Astrocyte (in vitro differentiated cells and primary cell): ENCODE data around the gene ERVW-1. TPM values are rescaled to one million over a fixed set of nuclear protein-coding genes. Genes with fewer than 3 reads are reported as not detected.

Source experiments
- DNase-seq: peaks from one replicate; pipeline ENCODE4 v3.0.0-alpha.2; 2010; ENCODE audit warnings: low read depth
- FAIRE-seq: peaks from 2 replicates; lab custom pipeline; 2011; peaks lifted over from hg19 to GRCh38; lab: Jason Lieb, UNC
- H2AFZ ChIP-seq: 2 replicates; pipeline ENCODE4 v1.6.0; 2012; ENCODE audit warnings: low read depth, low read length, inconsistent platforms
- H3K27ac ChIP-seq: 2 replicates; pipeline ENCODE4 v1.5.1; 2011; ENCODE audit warnings: low read depth, low read length, inconsistent platforms
- H3K27me3 ChIP-seq: 2 replicates; pipeline ENCODE4 v1.6.0; 2011; ENCODE audit warnings: low read length, inconsistent platforms; ENCODE audit not compliant: insufficient read depth
- H3K36me3 ChIP-seq: 2 replicates; pipeline ENCODE4 v1.5.1; 2011; ENCODE audit warnings: low read length, inconsistent platforms; ENCODE audit not compliant: insufficient read depth
- H3K4me1 ChIP-seq: 2 replicates; pipeline ENCODE4 v1.5.1; 2011; ENCODE audit warnings: low read length, inconsistent platforms; ENCODE audit not compliant: insufficient read depth
- H3K4me2 ChIP-seq: 2 replicates; pipeline ENCODE4 v1.6.0; 2012; ENCODE audit warnings: low read length, inconsistent platforms
- H3K4me3 ChIP-seq: 2 replicates; pipeline ENCODE4 v1.5.1; 2011; ENCODE audit warnings: low read depth, mild to moderate bottlenecking, low read length, inconsistent platforms; ENCODE audit not compliant: insufficient read depth
- H3K79me2 ChIP-seq: 2 replicates; pipeline ENCODE4 v1.6.0; 2012; ENCODE audit warnings: mild to moderate bottlenecking, low read length, inconsistent platforms; ENCODE audit not compliant: insufficient read depth
- H3K9ac ChIP-seq: 2 replicates; pipeline ENCODE4 v1.6.0; 2012; ENCODE audit warnings: mild to moderate bottlenecking, low read length, inconsistent platforms
- H3K9me3 ChIP-seq: 2 replicates; pipeline ENCODE4 v1.5.1; 2012; ENCODE audit warnings: low read depth, mild to moderate bottlenecking, low read length, inconsistent platforms; ENCODE audit not compliant: insufficient read depth
- H4K20me1 ChIP-seq: 2 replicates; pipeline ENCODE4 v1.6.0; 2012; ENCODE audit warnings: low read length, inconsistent platforms; ENCODE audit not compliant: insufficient read depth
- H3K27ac Mint-ChIP-seq: one replicate; pipeline ENCODE4 v1.8.0; 2021; ENCODE audit warnings: mild to moderate bottlenecking, mixed read lengths; ENCODE audit not compliant: unreplicated experiment
- H3K27me3 Mint-ChIP-seq: one replicate; pipeline ENCODE4 v1.8.0; 2021; ENCODE audit warnings: low read depth, mixed read lengths; ENCODE audit not compliant: unreplicated experiment
- H3K36me3 Mint-ChIP-seq: one replicate; pipeline ENCODE4 v1.8.0; 2021; ENCODE audit warnings: low read depth, mixed read lengths; ENCODE audit not compliant: unreplicated experiment
- H3K4me1 Mint-ChIP-seq: one replicate; pipeline ENCODE4 v1.8.0; 2021; ENCODE audit warnings: low read depth, mixed read lengths; ENCODE audit not compliant: unreplicated experiment
- H3K4me3 Mint-ChIP-seq: one replicate; pipeline ENCODE4 v1.8.0; 2021; ENCODE audit warnings: mild to moderate bottlenecking, moderate library complexity, mixed read lengths; ENCODE audit not compliant: unreplicated experiment
- H3K9me3 Mint-ChIP-seq: one replicate; pipeline ENCODE4 v1.8.0; 2021; ENCODE audit warnings: mild to moderate bottlenecking, mixed read lengths; ENCODE audit not compliant: unreplicated experiment
- CTCF ChIP-seq: IDR thresholded peaks from 2 replicates; pipeline ENCODE4 v1.5.1; 2011; ENCODE audit warnings: low read depth, mild to moderate bottlenecking, inconsistent platforms, low read length, moderate library complexity; ENCODE audit not compliant: insufficient read depth
- EZH2 ChIP-seq: IDR thresholded peaks from 2 replicates; pipeline ENCODE4 v1.6.1; 2012; ENCODE audit warnings: mild to moderate bottlenecking, low read length, inconsistent platforms; ENCODE audit not compliant: insufficient read depth
- total RNA-seq: library from RNA; stranded (reverse); gene quantifications from 2 replicates; pipeline ENCODE4 v1.2.1, GENCODE V29; 2021

Gene ERVW-1
- total RNA-seq, 1 donor from 2014 or later, result not detected

- Histone ChIP-seq H2AFZ (no peak overlapping the region), H4K20me1 (no peaks in the 10 kb centered on the region), H3K27ac (no peak overlapping the region), H3K4me1 (no peaks in the 10 kb centered on the region), H3K4me2 (no peak overlapping the region), H3K9me3 (no peaks in the 10 kb centered on the region), H3K79me2 (no peaks in the 10 kb centered on the region), H3K4me3 (no peak overlapping the region), H3K9ac (no peak overlapping the region), H3K36me3 (peaks cover 26% of the 10 kb centered on the region), H3K27me3 (no peaks in the 10 kb centered on the region)
- Mint-ChIP-seq H3K4me1 (peaks cover 4% of the 10 kb centered on the region), H3K27me3 (no peaks in the 10 kb centered on the region), H3K4me3 (no peak overlapping the region), H3K36me3 (peaks cover 10% of the 10 kb centered on the region), H3K9me3 (no peaks in the 10 kb centered on the region), H3K27ac (no peak overlapping the region)
- FAIRE-seq (no peak), DNase-seq (no peak)
- TF ChIP-seq EZH2 (no peak), CTCF (no peak)
Observed at GRCh38 chr7:92460109-92460508, 17.6 kb downstream of the ERVW-1 start.

DNA sequence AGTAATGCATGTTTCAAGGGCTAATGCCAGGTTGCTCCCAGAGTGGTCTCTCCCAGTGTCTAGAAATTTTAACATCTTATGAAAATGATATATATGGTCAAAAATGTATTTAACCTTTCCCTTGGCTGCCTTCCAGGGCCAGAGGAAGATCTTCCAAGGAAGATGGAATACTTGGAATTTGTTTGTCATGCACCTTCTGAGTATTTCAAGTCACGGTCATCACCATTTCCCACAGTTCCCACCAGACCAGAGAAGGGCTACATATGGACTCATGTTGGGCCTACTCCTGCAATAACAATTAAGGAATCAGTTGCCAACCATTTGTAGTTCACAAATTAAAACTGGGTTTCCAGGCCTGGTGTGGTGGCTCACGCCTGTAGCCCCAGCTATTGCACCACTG is 21.5 kb downstream of the ERVW-1 start:
- Histone ChIP-seq H3K79me2 (peaks cover 13% of the 10 kb centered on the region), H3K27me3 (no peaks in the 10 kb centered on the region), H3K4me3 (no peak overlapping the region), H3K9ac (no peak overlapping the region), H3K4me1 (no peaks in the 10 kb centered on the region), H3K36me3 (peaks cover 54% of the 10 kb centered on the region), H2AFZ (no peak overlapping the region), H4K20me1 (peaks cover 20% of the 10 kb centered on the region), H3K9me3 (no peaks in the 10 kb centered on the region), H3K4me2 (no peak overlapping the region), H3K27ac (no peak overlapping the region)
- DNase-seq (peak; percentile 10), FAIRE-seq (no peak)
- TF ChIP-seq EZH2, result no peak
- no peak for TF ChIP-seq CTCF
- Mint-ChIP-seq H3K27me3 (no peaks in the 10 kb centered on the region), H3K36me3 (peaks cover 9% of the 10 kb centered on the region), H3K27ac (no peak overlapping the region), H3K4me1 (peaks cover 4% of the 10 kb centered on the region), H3K4me3 (no peak overlapping the region), H3K9me3 (no peaks in the 10 kb centered on the region)

GRCh38 chr7:92451645-92452044 is 26.1 kb downstream of the ERVW-1 start:
- H3K27me3 Mint-ChIP-seq, result no peaks in the 10 kb centered on the region
- Histone ChIP-seq H3K4me2 (no peak overlapping the region), H3K27ac (no peak overlapping the region), H3K79me2 (peaks cover 45% of the 10 kb centered on the region), H4K20me1 (peaks cover 30% of the 10 kb centered on the region), H3K4me1 (no peaks in the 10 kb centered on the region), H3K27me3 (no peaks in the 10 kb centered on the region), H3K4me3 (no peak overlapping the region), H3K9ac (no peak overlapping the region), H2AFZ (no peak overlapping the region), H3K36me3 (peaks cover 58% of the 10 kb centered on the region), H3K9me3 (no peaks in the 10 kb centered on the region)
- FAIRE-seq (no peak), DNase-seq (no peak)
- H3K4me1 Mint-ChIP-seq, result peaks cover 4% of the 10 kb centered on the region
- H3K36me3 Mint-ChIP-seq, result peaks cover 12% of the 10 kb centered on the region
- H3K9me3 Mint-ChIP-seq, result no peaks in the 10 kb centered on the region
- no peak for TF ChIP-seq EZH2
- TF ChIP-seq CTCF, result no peak
- no peak overlapping the region for H3K27ac Mint-ChIP-seq
- H3K4me3 Mint-ChIP-seq, result no peak overlapping the region
